Mucosa of descending colon (tissue), 3 donors: ENCODE measurements around the gene C3orf20. TPM values are rescaled to one million over a fixed set of nuclear protein-coding genes. Genes with fewer than 3 reads are reported as not detected.

Source experiments
- ATAC-seq: fragments of 200-7000 bp; cut with Tn5 transposase; one replicate; pipeline ENCODE4 v1.9.1; 2020; ENCODE audit warnings: mild to moderate bottlenecking, moderate library complexity
- DNase-seq, 3 donors: peaks; one replicate each; pipeline ENCODE4 v3.0.0-alpha.2; 2020
- H3K36me3 ChIP-seq: fragments of 200-600 bp; one replicate; pipeline ENCODE4 v1.8.0; 2021; ENCODE audit warnings: low read depth, mild to moderate bottlenecking
- H3K4me1 ChIP-seq: fragments of 200-600 bp; one replicate; pipeline ENCODE4 v1.8.0; 2021; ENCODE audit warnings: low read depth, mild to moderate bottlenecking
- H3K4me3 ChIP-seq: fragments of 200-600 bp; one replicate; pipeline ENCODE4 v1.8.0; 2021; ENCODE audit warnings: mild to moderate bottlenecking
- H3K9me3 ChIP-seq: fragments of 200-600 bp; one replicate; pipeline ENCODE4 v1.8.0; 2021; ENCODE audit warnings: mild to moderate bottlenecking
- CTCF ChIP-seq: fragments of 200-600 bp; IDR thresholded peaks from one replicate; pipeline ENCODE4 v1.8.0; 2022; ENCODE audit warnings: antibody characterized with exemption, mild to moderate bottlenecking
- intact Hi-C, 2 donors: fragments of 100-400 bp; cut with DNase I in 1 of 2; cut with micrococcal nuclease in 1 of 2; formaldehyde crosslinking; loops; one replicate each; pipeline versions ENCODE4 v1.11.0 to v1.11.1; 2022; cut with DNase I, micrococcal nuclease
- total RNA-seq, 3 donors: library from RNA; stranded (reverse); fragmentation: NEBNext Ultra II Directional in 2 of 3; extraction: Animal tissue kit (Norgen Biotek cat#: 25700) in 2 of 3; gene quantifications; one replicate each; pipeline versions ENCODE4 v1.2.1 to v1.2.4, GENCODE V29; 2021 to 2023
- donor health status: DM: no; HTN: no; CAD: no; lungs with moderate emphysema.
- donor health status: DM: no; HTN: no; CAD: no.
- donor health status: DM: no; HTN: yes; CAD: no.

C3orf20 gene
- total RNA-seq, 3 donors from 2014 or later, result not detected

GRCh38 chr3:14764331-14765059 is 89.6 kb downstream of the C3orf20 start:
- DNase-seq (no peak), ATAC-seq (no peak)
- no peak overlapping the region for H3K4me3 ChIP-seq
- no peak for TF ChIP-seq CTCF
- H3K4me1 ChIP-seq, result no peaks in the 10 kb centered on the region
- intact Hi-C loops, result no loop called here
- H3K9me3 ChIP-seq, result no peaks in the 10 kb centered on the region
- H3K36me3 ChIP-seq, result no peaks in the 10 kb centered on the region

- Histone ChIP-seq H3K9me3 (no peaks in the 10 kb centered on the region), H3K4me1 (no peaks in the 10 kb centered on the region), H3K4me3 (no peak overlapping the region), H3K36me3 (no peaks in the 10 kb centered on the region)
- ATAC-seq (no peak), DNase-seq (no peak)
- intact Hi-C loops, result no loop called here
- TF ChIP-seq CTCF, result no peak
Measured at GRCh38 chr3:14765060-14765400, 90.1 kb downstream of the C3orf20 start.

GRCh38 chr3:14765576-14766427 is 90.9 kb downstream of the C3orf20 start:
- Histone ChIP-seq H3K4me3 (no peak overlapping the region), H3K36me3 (no peaks in the 10 kb centered on the region), H3K4me1 (no peaks in the 10 kb centered on the region), H3K9me3 (no peaks in the 10 kb centered on the region)
- TF ChIP-seq CTCF, result no peak
- DNase-seq (no peak), ATAC-seq (no peak)
- intact Hi-C loops, result no loop called here

- ATAC-seq, result peak; percentile 17
- no peak for TF ChIP-seq CTCF
- intact Hi-C loops, result no loop called here
Measured at GRCh38 chr3:14766428-14767244, 91.7 kb downstream of the C3orf20 start.

GRCh38 chr3:14767245-14768051 is 92.5 kb downstream of the C3orf20 start:
- Histone ChIP-seq H3K36me3 (no peaks in the 10 kb centered on the region), H3K4me1 (no peaks in the 10 kb centered on the region), H3K4me3 (no peak overlapping the region), H3K9me3 (no peaks in the 10 kb centered on the region)
- ATAC-seq, result no peak
- DNase-seq, result no peak
- intact Hi-C loops, result no loop called here
- no peak for TF ChIP-seq CTCF

More at GRCh38 chr3:14766428-14767244, 91.7 kb downstream of the C3orf20 start:
- no peaks in the 10 kb centered on the region for H3K4me1 ChIP-seq
- H3K4me3 ChIP-seq, result no peak overlapping the region
- no peak for DNase-seq
- no peaks in the 10 kb centered on the region for H3K36me3 ChIP-seq
- no peaks in the 10 kb centered on the region for H3K9me3 ChIP-seq
